Occipital lobe (tissue), 1 donor: ENCODE results near the gene LAPTM4A. TPM values are rescaled to one million over a fixed set of nuclear protein-coding genes. Genes with fewer than 3 reads are reported as not detected.

Experiments used
- total RNA-seq: library from RNA; depleted of rRNA; stranded (reverse); fragments of >200 nt; gene quantifications from one replicate; pipeline ENCODE4 v1.2.3, GENCODE V29; 2014

The LAPTM4A gene
- total RNA-seq, 1 donor from 2014 or later = 93.6 TPM

Other genes with a start within 250 kb of the LAPTM4A start
- 22.3 TPM for gene TTC32, start 149.6 kb downstream of the LAPTM4A start, total RNA-seq
- 26.5 TPM for gene WDR35, start 61.5 kb downstream of the LAPTM4A start, total RNA-seq
- gene MATN3, start 39.0 kb downstream of the LAPTM4A start, total RNA-seq = 1.1 TPM
- gene SDC1, start 173.5 kb upstream of the LAPTM4A start, total RNA-seq = 9.0 TPM